HepG2 (cell line): ENCODE measurements around the gene CTCF. TPM values are rescaled to one million over a fixed set of nuclear protein-coding genes. Genes with fewer than 3 reads are reported as not detected.
A peak's percentile ranks its signal among the peaks of the same experiment; 100 is the strongest.

Experiments
- CEBPB ChIP-seq: IDR thresholded peaks from 2 replicates; pipeline ENCODE4 v1.6.1; 2011; ENCODE audit warnings: low read depth, low read length, improper control_type of control experiment, borderline replicate concordance
- EED ChIP-seq: sonication (generic); formaldehyde crosslinking; IDR thresholded peaks from 2 replicates; pipeline ENCODE4 v1.5.0; 2020; ENCODE audit warnings: mild to moderate bottlenecking, missing genetic modification reagents
- HDAC1 ChIP-seq: sonication (generic); formaldehyde crosslinking; IDR thresholded peaks from 2 replicates; pipeline ENCODE4 v1.5.1; 2020; ENCODE audit warnings: mild to moderate bottlenecking, missing genetic modification reagents
- HOXA3 ChIP-seq: sonication (generic); formaldehyde crosslinking; IDR thresholded peaks from 2 replicates; pipeline ENCODE4 v1.5.0; 2020; ENCODE audit warnings: missing genetic modification reagents
- IKZF4 ChIP-seq: sonication (generic); formaldehyde crosslinking; IDR thresholded peaks from 2 replicates; pipeline ENCODE4 v1.5.1; 2020; ENCODE audit warnings: borderline replicate concordance, mild to moderate bottlenecking, low read depth, missing genetic modification reagents; ENCODE audit errors: not compliant biosample characterization
- MAF1 ChIP-seq: sonication (generic); formaldehyde crosslinking; IDR thresholded peaks from 2 replicates; pipeline ENCODE4 v1.5.0; 2020; ENCODE audit warnings: missing genetic modification reagents, borderline replicate concordance
- MIXL1 ChIP-seq: IDR thresholded peaks from 2 replicates; pipeline ENCODE4 v1.6.1; 2016
- MTA1 ChIP-seq: sonication (generic); formaldehyde crosslinking; IDR thresholded peaks from 2 replicates; pipeline ENCODE4 v1.4.0; 2020; ENCODE audit warnings: missing genetic modification reagents, mild to moderate bottlenecking, borderline replicate concordance
- PRPF4 ChIP-seq: fragments of 200-400 bp; formaldehyde crosslinking; IDR thresholded peaks from 2 replicates; pipeline ENCODE4 v1.6.1; 2016; ENCODE audit warnings: low read length, low read depth; ENCODE audit not compliant: poor library complexity, severe bottlenecking
- SNRNP70 ChIP-seq: fragments of 200-400 bp; formaldehyde crosslinking; IDR thresholded peaks from 2 replicates; pipeline ENCODE4 v1.6.1; 2017; ENCODE audit warnings: mild to moderate bottlenecking, low read depth, low read length, moderate library complexity
- SOX13 ChIP-seq, 3 experiments: fragments of 450-650 bp in 1 of 3; sonication (generic) in 1 of 3; formaldehyde crosslinking in 1 of 3; IDR thresholded peaks in 2 of 3; conservative IDR thresholded peaks in 1 of 3; 2 replicates each; pipeline versions ENCODE4 v1.5.0 to v1.6.1; 2016 to 2020; ENCODE audit warnings: antibody characterized with exemption in 1 of 3, mild to moderate bottlenecking in 1 of 3, missing compliant biosample characterization in 1 of 3, missing genetic modification reagents in 1 of 3, moderate library complexity in 1 of 3
- ZBTB25 ChIP-seq: IDR thresholded peaks from 2 replicates; pipeline ENCODE4 v1.6.1; 2018; ENCODE audit warnings: missing genetic modification reagents
- ZBTB42 ChIP-seq: sonication (generic); formaldehyde crosslinking; IDR thresholded peaks from 2 replicates; pipeline ENCODE4 v1.5.0; 2020; ENCODE audit warnings: mild to moderate bottlenecking, missing genetic modification reagents
- ZNF138 ChIP-seq: sonication (generic); formaldehyde crosslinking; IDR thresholded peaks from 2 replicates; pipeline ENCODE4 v1.5.0; 2020; ENCODE audit warnings: mild to moderate bottlenecking, low read depth, missing genetic modification reagents
- ZNF251 ChIP-seq: sonication (generic); formaldehyde crosslinking; IDR thresholded peaks from 2 replicates; pipeline ENCODE4 v1.9.0; 2021; ENCODE audit warnings: mild to moderate bottlenecking, missing genetic modification reagents
- ZNF337 ChIP-seq: sonication (generic); formaldehyde crosslinking; IDR thresholded peaks from 2 replicates; pipeline ENCODE4 v1.5.1; 2020; ENCODE audit warnings: missing genetic modification reagents, low read depth, mild to moderate bottlenecking, borderline replicate concordance
- ZNF501 ChIP-seq: sonication (generic); formaldehyde crosslinking; IDR thresholded peaks from 2 replicates; pipeline ENCODE4 v1.5.1; 2020; ENCODE audit warnings: mild to moderate bottlenecking, moderate library complexity, missing genetic modification reagents
- ZNF709 ChIP-seq: sonication (generic); formaldehyde crosslinking; IDR thresholded peaks from 2 replicates; pipeline ENCODE4 v1.5.0; 2020; ENCODE audit warnings: mild to moderate bottlenecking, missing genetic modification reagents
- ZNF788 ChIP-seq: sonication (generic); formaldehyde crosslinking; IDR thresholded peaks from 2 replicates; pipeline ENCODE4 v1.5.0; 2020; ENCODE audit warnings: mild to moderate bottlenecking, missing genetic modification reagents, borderline replicate concordance
- polyA plus RNA-seq, 8 experiments: library from polyadenylated mRNA; depleted of rRNA in 3 of 8; stranded (reverse) in 7 of 8; unstranded in 1 of 8; fragments of >200 nt; fragmentation: Illumina TruSeq in 4 of 8; extraction: Trizol in 4 of 8; gene quantifications; 2 replicates each; pipeline versions ENCODE4 v1.2.1 to v1.2.3, GENCODE V29; 2011 to 2016; ENCODE audit warnings: low read depth in 4 of 8, missing spikeins in 1 of 8, mixed read lengths in 1 of 8; ENCODE audit not compliant: insufficient read depth in 1 of 8
- total RNA-seq, 5 experiments: library from RNA; depleted of rRNA; stranded (reverse); fragments of >200 nt; fragmentation: Illumina TruSeq; extraction: Trizol; gene quantifications; 2 replicates each; pipeline ENCODE4 v1.2.3, GENCODE V29; 2016; ENCODE audit warnings: low read depth in 1 of 5
- TF ChIP-seq, protein P1 (sequence below): sonication (generic); formaldehyde crosslinking; IDR thresholded peaks from 2 replicates; pipeline ENCODE4 v1.5.0; 2020; ENCODE audit warnings: missing genetic modification reagents
- TF ChIP-seq, protein P2 (sequence below): sonication (generic); formaldehyde crosslinking; IDR thresholded peaks from 2 replicates; pipeline ENCODE4 v1.4.0; 2020; ENCODE audit warnings: low read depth, mild to moderate bottlenecking, missing genetic modification reagents
- TF ChIP-seq, protein P3 (sequence below): sonication (generic); formaldehyde crosslinking; IDR thresholded peaks from 2 replicates; pipeline ENCODE4 v1.4.0; 2020; ENCODE audit warnings: missing genetic modification reagents, borderline replicate concordance

The CTCF gene
- total and polyA plus RNA-seq, 2 of the 13 experiments (the other 11 are each of a cell fraction or from before 2014, with no cell fraction given): 19.5 to 37.5 TPM

GRCh38 chr16:67521095-67521804 is 41.1 kb upstream of the CTCF start (continued):
- TF ChIP-seq PRPF4 (no peak), EED (CRISPR knock-in tag) (no peak), ZBTB25 (CRISPR knock-in tag) (peak; percentile 53; the same call in 1 of the 2 replicates), MIXL1 (CRISPR knock-in tag) (0 out of 2 replicates have a peak, but pooled peaks have one; percentile 58), ZNF337 (no peak), ZNF709 (peak; percentile 56; the same call in 1 of the 2 replicates), MAF1 (CRISPR knock-in tag) (no peak), ZNF788 (CRISPR knock-in tag) (no peak; the same call in 1 of the 2 replicates), ZNF251 (CRISPR knock-in tag) (no peak), ZNF501 (CRISPR knock-in tag) (peak; percentile 97), CEBPB (no peak), HOXA3 (peak; percentile 69), HDAC1 (peak; percentile 73), SNRNP70 (no peak), SOX13 (IDR thresholded peaks at IDR 0.05) (no peak), SOX13 (CRISPR knock-in tag; conservative IDR thresholded peaks at IDR 0.05 in 1 of 2, IDR thresholded peaks at IDR 0.05 in 1 of 2) (peak in 1 of 2 experiments; percentile 12; a peak in 1 of 4 replicates), MTA1 (peak; percentile 66; the same call in 1 of the 2 replicates), ZNF138 (CRISPR knock-in tag) (peak; percentile 18; the same call in 1 of the 2 replicates), IKZF4 (no peak), ZBTB42 (CRISPR knock-in tag) (no peak; the same call in 1 of the 2 replicates)
- TF ChIP-seq, protein P1, sequence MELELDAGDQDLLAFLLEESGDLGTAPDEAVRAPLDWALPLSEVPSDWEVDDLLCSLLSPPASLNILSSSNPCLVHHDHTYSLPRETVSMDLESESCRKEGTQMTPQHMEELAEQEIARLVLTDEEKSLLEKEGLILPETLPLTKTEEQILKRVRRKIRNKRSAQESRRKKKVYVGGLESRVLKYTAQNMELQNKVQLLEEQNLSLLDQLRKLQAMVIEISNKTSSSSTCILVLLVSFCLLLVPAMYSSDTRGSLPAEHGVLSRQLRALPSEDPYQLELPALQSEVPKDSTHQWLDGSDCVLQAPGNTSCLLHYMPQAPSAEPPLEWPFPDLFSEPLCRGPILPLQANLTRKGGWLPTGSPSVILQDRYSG (CRISPR knock-in tag): no peak
- TF ChIP-seq, protein P2, sequence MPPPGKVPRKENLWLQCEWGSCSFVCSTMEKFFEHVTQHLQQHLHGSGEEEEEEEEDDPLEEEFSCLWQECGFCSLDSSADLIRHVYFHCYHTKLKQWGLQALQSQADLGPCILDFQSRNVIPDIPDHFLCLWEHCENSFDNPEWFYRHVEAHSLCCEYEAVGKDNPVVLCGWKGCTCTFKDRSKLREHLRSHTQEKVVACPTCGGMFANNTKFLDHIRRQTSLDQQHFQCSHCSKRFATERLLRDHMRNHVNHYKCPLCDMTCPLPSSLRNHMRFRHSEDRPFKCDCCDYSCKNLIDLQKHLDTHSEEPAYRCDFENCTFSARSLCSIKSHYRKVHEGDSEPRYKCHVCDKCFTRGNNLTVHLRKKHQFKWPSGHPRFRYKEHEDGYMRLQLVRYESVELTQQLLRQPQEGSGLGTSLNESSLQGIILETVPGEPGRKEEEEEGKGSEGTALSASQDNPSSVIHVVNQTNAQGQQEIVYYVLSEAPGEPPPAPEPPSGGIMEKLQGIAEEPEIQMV (CRISPR knock-in tag): no peak; the same call in 1 of the 2 replicates
- TF ChIP-seq, protein P3, sequence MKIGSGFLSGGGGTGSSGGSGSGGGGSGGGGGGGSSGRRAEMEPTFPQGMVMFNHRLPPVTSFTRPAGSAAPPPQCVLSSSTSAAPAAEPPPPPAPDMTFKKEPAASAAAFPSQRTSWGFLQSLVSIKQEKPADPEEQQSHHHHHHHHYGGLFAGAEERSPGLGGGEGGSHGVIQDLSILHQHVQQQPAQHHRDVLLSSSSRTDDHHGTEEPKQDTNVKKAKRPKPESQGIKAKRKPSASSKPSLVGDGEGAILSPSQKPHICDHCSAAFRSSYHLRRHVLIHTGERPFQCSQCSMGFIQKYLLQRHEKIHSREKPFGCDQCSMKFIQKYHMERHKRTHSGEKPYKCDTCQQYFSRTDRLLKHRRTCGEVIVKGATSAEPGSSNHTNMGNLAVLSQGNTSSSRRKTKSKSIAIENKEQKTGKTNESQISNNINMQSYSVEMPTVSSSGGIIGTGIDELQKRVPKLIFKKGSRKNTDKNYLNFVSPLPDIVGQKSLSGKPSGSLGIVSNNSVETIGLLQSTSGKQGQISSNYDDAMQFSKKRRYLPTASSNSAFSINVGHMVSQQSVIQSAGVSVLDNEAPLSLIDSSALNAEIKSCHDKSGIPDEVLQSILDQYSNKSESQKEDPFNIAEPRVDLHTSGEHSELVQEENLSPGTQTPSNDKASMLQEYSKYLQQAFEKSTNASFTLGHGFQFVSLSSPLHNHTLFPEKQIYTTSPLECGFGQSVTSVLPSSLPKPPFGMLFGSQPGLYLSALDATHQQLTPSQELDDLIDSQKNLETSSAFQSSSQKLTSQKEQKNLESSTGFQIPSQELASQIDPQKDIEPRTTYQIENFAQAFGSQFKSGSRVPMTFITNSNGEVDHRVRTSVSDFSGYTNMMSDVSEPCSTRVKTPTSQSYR (CRISPR knock-in tag): no peak
